ENCODE results near the gene NAMPT. TPM values are rescaled to one million over a fixed set of nuclear protein-coding genes. Genes with fewer than 3 reads are reported as not detected.
A peak's percentile ranks its signal among the peaks of the same experiment; 100 is the strongest.
"Not testable (repeated sequence)": the region's sequence is repeated elsewhere in the genome, so short reads cannot be mapped to it uniquely, and the experiment has no call there.

The NAMPT gene
- polyA plus RNA-seq, 1 donor from 2014 or later: 19.4 TPM

GRCh38 chr7:106216517-106216922 is 68.3 kb downstream of the NAMPT start:
- Mint-ChIP-seq H3K27me3 (peaks cover 4% of the 10 kb centered on the region), H3K27ac (peak overlapping the region in 1 of 3 donors; percentile 20), H3K4me1 (no peaks in the 10 kb centered on the region), H3K4me3 (no peak overlapping the region), H3K9me3 (no peaks in the 10 kb centered on the region), H3K36me3 (no peaks in the 10 kb centered on the region)

DNA sequence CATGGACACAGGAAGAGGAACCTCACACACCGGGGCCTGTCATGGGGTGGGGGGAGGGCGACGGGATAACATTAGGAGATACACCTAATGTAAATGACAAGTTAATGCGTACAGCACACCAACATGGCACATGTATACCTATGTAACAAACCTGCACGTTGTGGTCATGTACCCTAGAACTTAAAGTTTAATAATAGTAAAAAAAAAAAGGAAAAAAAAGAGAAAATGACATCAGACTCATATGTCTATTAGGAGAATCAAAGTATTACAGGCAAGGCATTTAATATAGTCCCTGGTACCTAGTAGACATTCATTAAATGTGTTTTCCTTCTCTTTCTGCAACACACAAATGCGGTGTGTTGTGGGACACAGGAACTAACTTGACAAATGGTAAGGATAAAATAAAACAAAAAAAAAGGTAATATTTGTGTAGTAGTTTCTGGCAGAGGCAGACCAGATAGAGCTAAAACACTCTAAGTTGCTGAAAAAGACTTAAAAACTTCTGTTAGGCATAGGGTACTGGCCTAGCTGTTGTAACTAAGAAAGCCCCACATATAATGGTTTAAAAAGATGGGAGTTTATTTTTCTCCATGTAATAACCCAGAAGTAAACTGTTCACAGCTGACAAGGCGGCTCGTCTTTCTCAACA is 68.8 kb downstream of the NAMPT start:
- Mint-ChIP-seq H3K4me1 (no peaks in the 10 kb centered on the region), H3K36me3 (no peaks in the 10 kb centered on the region), H3K27ac (peak overlapping the region in 1 of 3 donors; percentile 20), H3K9me3 (no peaks in the 10 kb centered on the region), H3K27me3 (peaks cover 4% of the 10 kb centered on the region), H3K4me3 (no peak overlapping the region)

- Mint-ChIP-seq H3K27me3 (peaks cover 11% of the 10 kb centered on the region), H3K4me3 (peak overlapping the region in 1 of 4 donors; percentile 13)
- not testable (repeated sequence) for H3K9me3 Mint-ChIP-seq, H3K27ac Mint-ChIP-seq, H3K4me1 Mint-ChIP-seq, H3K36me3 Mint-ChIP-seq
Observed at GRCh38 chr7:106208944-106209343, 75.8 kb downstream of the NAMPT start.

- Mint-ChIP-seq H3K9me3 (peaks cover 0 to 6% (median 2%) of the 10 kb centered on the region in 3 donors), H3K27me3 (peaks cover 9% of the 10 kb centered on the region), H3K36me3 (peaks cover 1% of the 10 kb centered on the region), H3K27ac (no peak overlapping the region), H3K4me3 (no peak overlapping the region), H3K4me1 (no peaks in the 10 kb centered on the region)
Observed at GRCh38 chr7:106206826-106207541, 77.8 kb downstream of the NAMPT start.

DNA sequence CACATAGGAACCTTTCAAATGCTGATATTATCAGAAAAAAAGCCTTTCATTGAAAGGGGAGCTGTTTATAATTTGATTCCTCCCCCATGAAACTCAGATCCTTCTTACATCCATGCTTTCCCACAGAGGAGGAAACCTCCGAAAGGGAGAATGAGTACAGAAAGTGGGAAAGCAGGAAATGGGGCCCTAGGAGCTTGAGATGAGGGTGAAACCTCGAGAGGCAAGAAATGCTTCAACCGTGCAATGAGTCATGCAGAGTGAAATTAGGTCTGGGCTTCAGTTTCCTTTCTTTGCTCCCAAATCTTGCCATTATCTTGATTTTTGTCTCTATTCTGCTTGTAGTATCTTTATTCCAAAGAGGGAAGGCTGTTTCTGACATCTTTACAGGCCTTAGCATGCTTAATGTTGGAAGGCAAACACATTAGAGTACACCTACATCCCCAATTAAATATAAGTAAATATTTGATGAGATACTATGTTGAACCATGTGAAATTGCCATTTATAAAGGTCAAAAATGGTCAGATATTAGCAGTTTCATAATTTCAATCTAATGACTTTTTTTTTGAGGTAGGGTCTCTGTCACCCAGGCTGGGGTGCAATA is 79.1 kb downstream of the NAMPT start:
- peaks cover 9% of the 10 kb centered on the region for H3K27me3 Mint-ChIP-seq
- H3K4me1 Mint-ChIP-seq: no peaks in the 10 kb centered on the region
- H3K4me3 Mint-ChIP-seq: no peak overlapping the region
- H3K9me3 Mint-ChIP-seq: peaks cover 0 to 6% (median 2%) of the 10 kb centered on the region in 3 donors
- H3K27ac Mint-ChIP-seq: no peak overlapping the region
- H3K36me3 Mint-ChIP-seq: peaks cover 1% of the 10 kb centered on the region

- Mint-ChIP-seq H3K9me3 (peaks cover 0 to 6% (median 2%) of the 10 kb centered on the region in 3 donors), H3K36me3 (peaks cover 1% of the 10 kb centered on the region), H3K4me1 (no peaks in the 10 kb centered on the region), H3K27me3 (peaks cover 11% of the 10 kb centered on the region), H3K4me3 (no peak overlapping the region), H3K27ac (no peak overlapping the region)
Observed at GRCh38 chr7:106203473-106203872, 81.3 kb downstream of the NAMPT start.

GRCh38 chr7:106201164-106201563 is 83.6 kb downstream of the NAMPT start:
- peaks cover 0 to 6% (median 0%) of the 10 kb centered on the region in 3 donors for H3K9me3 Mint-ChIP-seq
- peaks cover 2% of the 10 kb centered on the region for H3K36me3 Mint-ChIP-seq
- no peaks in the 10 kb centered on the region for H3K4me1 Mint-ChIP-seq
- no peak overlapping the region for H3K27ac Mint-ChIP-seq
- peaks cover 8% of the 10 kb centered on the region for H3K27me3 Mint-ChIP-seq
- no peak overlapping the region for H3K4me3 Mint-ChIP-seq

DNA sequence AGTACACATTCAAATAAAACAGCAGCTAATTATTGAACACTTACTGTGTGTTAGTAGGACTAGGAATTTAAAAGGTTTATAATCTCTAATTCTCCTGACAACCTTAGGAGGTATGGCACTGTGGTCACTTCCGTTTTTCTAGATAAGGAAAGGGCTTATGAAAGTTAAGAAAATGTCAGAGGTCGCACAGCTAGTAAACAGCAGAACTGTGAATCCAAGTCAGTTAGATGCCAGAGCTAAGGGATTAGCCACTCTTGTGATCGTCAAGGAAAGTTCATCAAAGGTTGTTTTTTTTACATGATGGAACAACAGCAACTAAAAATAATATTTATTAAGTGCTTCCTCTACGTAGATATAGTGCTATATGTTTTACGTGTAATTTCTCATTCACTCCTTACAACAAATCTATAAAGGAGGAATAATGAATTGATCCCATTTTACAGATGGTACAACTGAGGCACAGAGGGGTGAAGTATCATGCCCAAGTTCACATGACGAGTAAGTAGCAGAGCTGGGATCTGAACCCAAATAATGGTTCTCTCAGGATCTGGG is 84.9 kb downstream of the NAMPT start:
- H3K27me3 Mint-ChIP-seq: peaks cover 3% of the 10 kb centered on the region
- H3K9me3 Mint-ChIP-seq: peaks cover 0 to 6% (median 0%) of the 10 kb centered on the region in 3 donors
- peak overlapping the region in 1 of 4 donors; percentile 51 for H3K4me3 Mint-ChIP-seq
- no peak overlapping the region for H3K27ac Mint-ChIP-seq
- peaks cover 2% of the 10 kb centered on the region for H3K36me3 Mint-ChIP-seq
- no peaks in the 10 kb centered on the region for H3K4me1 Mint-ChIP-seq

DNA sequence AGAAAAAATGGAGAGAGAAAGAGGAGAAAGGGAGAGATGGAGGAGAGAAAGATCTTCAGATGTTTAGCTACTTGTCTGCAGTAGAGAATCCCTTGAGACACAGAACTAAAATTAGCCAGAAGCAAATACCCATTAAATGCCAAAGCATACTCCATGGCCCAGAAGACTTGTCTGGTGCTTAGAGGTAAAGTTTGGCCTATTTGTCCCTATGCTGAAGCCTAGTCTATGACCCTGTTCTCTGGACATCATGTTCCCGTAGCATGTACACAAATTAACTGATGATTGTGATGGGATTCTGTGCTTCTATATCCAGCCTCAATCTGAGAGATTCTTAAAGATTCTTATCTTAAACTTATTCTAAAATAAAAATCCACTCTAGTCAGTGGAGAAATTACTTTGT is 85.8 kb downstream of the NAMPT start:
- Mint-ChIP-seq H3K4me3 (no peak overlapping the region), H3K27ac (no peak overlapping the region), H3K27me3 (peaks cover 7% of the 10 kb centered on the region), H3K4me1 (no peaks in the 10 kb centered on the region), H3K36me3 (peaks cover 2% of the 10 kb centered on the region), H3K9me3 (peaks cover 0 to 6% (median 0%) of the 10 kb centered on the region in 3 donors)

Other genes with a start within 250 kb of the NAMPT start
- 200 TPM for gene SYPL1, start 172.7 kb downstream of the NAMPT start, polyA plus RNA-seq